Measurements from ENCODE around the gene GPT2. TPM values are rescaled to one million over a fixed set of nuclear protein-coding genes. Genes with fewer than 3 reads are reported as not detected.
A peak's percentile ranks its signal among the peaks of the same experiment; 100 is the strongest.

The GPT2 gene
- total RNA-seq, 1 experiment from 2014 or later: 68.9 TPM

DNA sequence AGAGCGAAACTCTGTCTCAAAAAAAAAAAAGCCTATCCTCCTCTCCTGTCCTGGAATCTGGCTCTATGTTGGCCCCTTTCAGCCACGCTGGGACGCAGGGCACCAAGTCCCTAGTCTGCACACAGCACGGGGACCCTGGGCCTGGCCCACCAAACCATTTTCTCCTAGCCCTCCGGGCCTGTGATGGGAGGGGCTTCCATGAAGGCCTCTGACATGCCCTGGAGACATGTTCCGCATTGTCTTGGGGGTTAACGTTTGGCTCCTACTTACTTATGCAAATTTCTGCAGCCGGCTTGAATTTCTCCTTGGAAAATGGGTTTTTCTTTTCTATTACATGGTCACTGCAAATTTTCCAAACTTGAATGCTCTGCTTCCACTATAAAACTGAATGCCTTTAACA, 12.6 kb upstream of the GPT2 start:
- H3K36me3 Mint-ChIP-seq (ENCODE audit: insufficient read depth, unreplicated experiment): no peaks in the 10 kb centered on the region
- H3K4me1 Mint-ChIP-seq (ENCODE audit: low read depth, unreplicated experiment): peaks cover 15% of the 10 kb centered on the region
- CTCF ChIA-PET: no interaction called here
- no peaks in the 10 kb centered on the region for H3K9me3 Mint-ChIP-seq (ENCODE audit: low read depth, unreplicated experiment)
- no peaks in the 10 kb centered on the region for H3K27me3 Mint-ChIP-seq (ENCODE audit: unreplicated experiment)
- no peak for DNase-seq
- TF ChIP-seq CTCF (IDR thresholded peaks at IDR 0.05; ENCODE audit: unreplicated experiment): no peak
- no peak overlapping the region for H3K27ac Mint-ChIP-seq (ENCODE audit: unreplicated experiment)
- no peak overlapping the region for H3K4me3 Mint-ChIP-seq (ENCODE audit: low read depth, unreplicated experiment)
- intact Hi-C loops (cut with micrococcal nuclease; ENCODE audit: unreplicated experiment): no loop called here
- BruUV-seq (replicated peaks): no TSS peak

- CTCF ChIA-PET: interaction anchor here (0.6 to 2.1 kb wide), 4 partner anchors 10 to 44 kb away, joined by 3 to 5 read pairs (median 5); no protein-coding TSS in a partner anchor
- no peak for DNase-seq
- Mint-ChIP-seq H3K27ac (ENCODE audit: unreplicated experiment) (no peak overlapping the region), H3K4me3 (ENCODE audit: low read depth, unreplicated experiment) (no peak overlapping the region), H3K9me3 (ENCODE audit: low read depth, unreplicated experiment) (no peaks in the 10 kb centered on the region), H3K36me3 (ENCODE audit: insufficient read depth, unreplicated experiment) (no peaks in the 10 kb centered on the region), H3K4me1 (ENCODE audit: low read depth, unreplicated experiment) (peaks cover 18% of the 10 kb centered on the region), H3K27me3 (ENCODE audit: unreplicated experiment) (no peaks in the 10 kb centered on the region)
- no peak for TF ChIP-seq CTCF (IDR thresholded peaks at IDR 0.05; ENCODE audit: unreplicated experiment)
- intact Hi-C loops (cut with micrococcal nuclease; ENCODE audit: unreplicated experiment): no loop called here
- BruUV-seq (replicated peaks): no TSS peak
These were observed 11.0 kb upstream of the GPT2 start for GRCh38 chr16:46873201-46873600.

- Mint-ChIP-seq H3K4me3 (ENCODE audit: low read depth, unreplicated experiment) (no peak overlapping the region), H3K4me1 (ENCODE audit: low read depth, unreplicated experiment) (peaks cover 8% of the 10 kb centered on the region), H3K9me3 (ENCODE audit: low read depth, unreplicated experiment) (no peaks in the 10 kb centered on the region), H3K27ac (ENCODE audit: unreplicated experiment) (no peak overlapping the region), H3K27me3 (ENCODE audit: unreplicated experiment) (no peaks in the 10 kb centered on the region), H3K36me3 (ENCODE audit: insufficient read depth, unreplicated experiment) (no peaks in the 10 kb centered on the region)
- no TSS peak for BruUV-seq (replicated peaks)
- CTCF ChIA-PET: no interaction called here
- no peak for DNase-seq
- no peak for TF ChIP-seq CTCF (IDR thresholded peaks at IDR 0.05; ENCODE audit: unreplicated experiment)
- intact Hi-C loops (cut with micrococcal nuclease; ENCODE audit: unreplicated experiment): no loop called here
These were observed 8.9 kb upstream of the GPT2 start for GRCh38 chr16:46875243-46875642.

GRCh38 chr16:46882304-46882939, 1.7 kb upstream of the GPT2 start:
- Mint-ChIP-seq H3K27me3 (ENCODE audit: unreplicated experiment) (no peaks in the 10 kb centered on the region), H3K4me3 (ENCODE audit: low read depth, unreplicated experiment) (peak overlapping the region; percentile 40), H3K4me1 (ENCODE audit: low read depth, unreplicated experiment) (peaks cover 42% of the 10 kb centered on the region), H3K9me3 (ENCODE audit: low read depth, unreplicated experiment) (no peaks in the 10 kb centered on the region), H3K27ac (ENCODE audit: unreplicated experiment) (peak overlapping the region; percentile 97), H3K36me3 (ENCODE audit: insufficient read depth, unreplicated experiment) (peaks cover 44% of the 10 kb centered on the region)
- intact Hi-C loops (cut with micrococcal nuclease; ENCODE audit: unreplicated experiment): loop anchor here (2.0 kb wide), 1 partner anchor 28 kb away; no protein-coding TSS in a partner anchor
- CTCF ChIA-PET: interaction anchor here (1.5 to 1.8 kb wide), 3 partner anchors 9 to 25 kb away, joined by 3 to 5 read pairs (median 3); no protein-coding TSS in a partner anchor
- BruUV-seq (replicated peaks): no TSS peak
- no peak for TF ChIP-seq CTCF (IDR thresholded peaks at IDR 0.05; ENCODE audit: unreplicated experiment)
- no peak for DNase-seq
